ENCODE data around the gene OLFM1.

OLFM1 gene

DNA sequence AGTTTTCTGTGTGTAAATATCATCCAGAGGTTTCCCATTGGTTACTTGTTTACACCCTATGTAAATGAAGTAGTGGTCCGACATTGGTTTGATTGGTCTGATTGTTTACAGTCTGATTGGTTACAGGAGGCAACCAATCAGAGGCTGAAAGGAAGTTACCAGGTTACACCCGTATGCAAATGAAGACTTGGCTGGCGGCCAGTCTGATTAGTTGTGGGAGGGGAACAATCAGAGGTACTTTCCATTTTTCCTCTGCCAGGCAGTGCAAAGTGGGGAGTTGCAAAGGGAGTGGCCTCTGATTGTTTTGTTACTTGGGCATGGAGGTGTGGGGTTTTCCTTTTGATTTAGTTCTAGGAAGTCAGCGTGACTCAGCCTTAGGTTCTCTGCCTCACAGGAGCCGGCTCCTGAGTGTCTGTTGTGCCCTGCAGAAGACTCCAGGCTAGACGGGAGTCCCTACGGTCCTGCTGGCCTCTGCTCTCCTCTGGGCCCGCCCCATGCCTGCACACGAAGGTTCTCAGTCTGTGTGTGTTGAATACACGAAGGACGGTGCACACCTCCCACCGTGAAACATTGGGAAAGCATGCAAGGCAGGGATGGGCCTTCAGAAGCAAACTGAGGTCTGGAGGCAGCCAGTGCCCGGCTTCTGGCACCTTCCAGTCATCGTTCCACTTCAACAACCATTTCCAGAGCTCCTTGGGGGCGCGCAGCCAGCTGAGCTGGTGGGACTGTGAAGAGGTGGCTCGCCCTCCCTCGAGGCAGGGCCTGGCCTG, 42.9 kb downstream of the OLFM1 start:
- Mint-ChIP-seq H3K36me3 (ENCODE audit: low read depth) (no peaks in the 10 kb centered on the region), H3K27ac (no peak overlapping the region), H3K27me3 (ENCODE audit: low read depth) (peaks cover 56% of the 10 kb centered on the region), H3K4me3 (no peak overlapping the region), H3K9me3 (peaks cover 8% of the 10 kb centered on the region), H3K4me1 (peaks cover 16% of the 10 kb centered on the region)
- TF ChIP-seq, protein P1, sequence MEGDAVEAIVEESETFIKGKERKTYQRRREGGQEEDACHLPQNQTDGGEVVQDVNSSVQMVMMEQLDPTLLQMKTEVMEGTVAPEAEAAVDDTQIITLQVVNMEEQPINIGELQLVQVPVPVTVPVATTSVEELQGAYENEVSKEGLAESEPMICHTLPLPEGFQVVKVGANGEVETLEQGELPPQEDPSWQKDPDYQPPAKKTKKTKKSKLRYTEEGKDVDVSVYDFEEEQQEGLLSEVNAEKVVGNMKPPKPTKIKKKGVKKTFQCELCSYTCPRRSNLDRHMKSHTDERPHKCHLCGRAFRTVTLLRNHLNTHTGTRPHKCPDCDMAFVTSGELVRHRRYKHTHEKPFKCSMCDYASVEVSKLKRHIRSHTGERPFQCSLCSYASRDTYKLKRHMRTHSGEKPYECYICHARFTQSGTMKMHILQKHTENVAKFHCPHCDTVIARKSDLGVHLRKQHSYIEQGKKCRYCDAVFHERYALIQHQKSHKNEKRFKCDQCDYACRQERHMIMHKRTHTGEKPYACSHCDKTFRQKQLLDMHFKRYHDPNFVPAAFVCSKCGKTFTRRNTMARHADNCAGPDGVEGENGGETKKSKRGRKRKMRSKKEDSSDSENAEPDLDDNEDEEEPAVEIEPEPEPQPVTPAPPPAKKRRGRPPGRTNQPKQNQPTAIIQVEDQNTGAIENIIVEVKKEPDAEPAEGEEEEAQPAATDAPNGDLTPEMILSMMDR (IDR thresholded peaks at IDR 0.05; ENCODE audit: unreplicated experiment in 3 of 3), result no peak

DNA sequence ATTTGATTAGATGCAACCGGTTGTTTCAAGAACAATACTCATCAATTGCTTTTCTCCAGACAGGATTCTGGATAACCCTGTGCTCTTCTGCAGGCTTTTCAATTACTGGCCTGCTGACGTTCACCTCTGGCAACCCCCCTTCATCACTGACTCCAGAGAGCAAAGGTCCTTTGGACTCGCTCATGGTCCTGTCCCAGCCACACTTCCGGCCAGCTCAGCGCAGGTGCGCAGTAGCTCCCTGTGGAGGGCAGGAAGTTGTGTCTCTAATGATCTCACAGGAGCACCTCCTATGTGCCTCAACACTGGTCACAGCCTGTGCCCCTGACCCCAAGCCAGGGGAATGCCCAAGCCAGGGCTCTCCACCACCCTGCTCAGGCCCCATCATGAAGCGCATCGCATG, 44.0 kb downstream of the OLFM1 start:
- TF ChIP-seq, protein P1 (IDR thresholded peaks at IDR 0.05; ENCODE audit: unreplicated experiment in 3 of 3), result no peak
- H3K4me3 Mint-ChIP-seq, result no peak overlapping the region
- H3K4me1 Mint-ChIP-seq, result peaks cover 16% of the 10 kb centered on the region
- peaks cover 10% of the 10 kb centered on the region for H3K9me3 Mint-ChIP-seq
- H3K27ac Mint-ChIP-seq, result no peak overlapping the region
- H3K27me3 Mint-ChIP-seq (ENCODE audit: low read depth), result peaks cover 52% of the 10 kb centered on the region
- no peaks in the 10 kb centered on the region for H3K36me3 Mint-ChIP-seq (ENCODE audit: low read depth)

DNA sequence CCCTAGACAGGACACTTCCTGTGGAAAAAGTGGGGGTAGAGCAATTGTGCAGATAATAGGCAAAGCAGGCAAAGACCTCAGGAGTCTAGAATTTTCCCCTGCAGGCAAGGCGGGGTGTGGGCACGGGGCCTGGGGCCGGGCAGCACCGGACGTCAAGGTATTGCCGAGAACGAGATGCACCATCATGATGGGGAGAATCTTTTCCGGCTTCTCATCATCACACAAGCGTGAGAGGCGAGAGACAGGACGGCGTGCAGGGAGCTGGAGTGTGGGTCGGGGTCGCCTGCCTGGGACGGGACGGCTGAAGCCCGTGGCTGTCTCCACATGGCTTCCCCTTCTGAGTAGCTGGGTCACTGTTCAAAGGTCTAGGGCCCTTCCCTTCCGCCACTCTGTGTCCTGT, 44.5 kb downstream of the OLFM1 start:
- H3K27me3 Mint-ChIP-seq (ENCODE audit: low read depth), result peaks cover 56% of the 10 kb centered on the region
- H3K9me3 Mint-ChIP-seq, result peaks cover 14% of the 10 kb centered on the region
- TF ChIP-seq, protein P1 (IDR thresholded peaks at IDR 0.05; ENCODE audit: unreplicated experiment in 3 of 3), result no peak
- peaks cover 21% of the 10 kb centered on the region for H3K4me1 Mint-ChIP-seq
- H3K36me3 Mint-ChIP-seq (ENCODE audit: low read depth), result no peaks in the 10 kb centered on the region
- no peak overlapping the region for H3K4me3 Mint-ChIP-seq
- H3K27ac Mint-ChIP-seq, result no peak overlapping the region

DNA sequence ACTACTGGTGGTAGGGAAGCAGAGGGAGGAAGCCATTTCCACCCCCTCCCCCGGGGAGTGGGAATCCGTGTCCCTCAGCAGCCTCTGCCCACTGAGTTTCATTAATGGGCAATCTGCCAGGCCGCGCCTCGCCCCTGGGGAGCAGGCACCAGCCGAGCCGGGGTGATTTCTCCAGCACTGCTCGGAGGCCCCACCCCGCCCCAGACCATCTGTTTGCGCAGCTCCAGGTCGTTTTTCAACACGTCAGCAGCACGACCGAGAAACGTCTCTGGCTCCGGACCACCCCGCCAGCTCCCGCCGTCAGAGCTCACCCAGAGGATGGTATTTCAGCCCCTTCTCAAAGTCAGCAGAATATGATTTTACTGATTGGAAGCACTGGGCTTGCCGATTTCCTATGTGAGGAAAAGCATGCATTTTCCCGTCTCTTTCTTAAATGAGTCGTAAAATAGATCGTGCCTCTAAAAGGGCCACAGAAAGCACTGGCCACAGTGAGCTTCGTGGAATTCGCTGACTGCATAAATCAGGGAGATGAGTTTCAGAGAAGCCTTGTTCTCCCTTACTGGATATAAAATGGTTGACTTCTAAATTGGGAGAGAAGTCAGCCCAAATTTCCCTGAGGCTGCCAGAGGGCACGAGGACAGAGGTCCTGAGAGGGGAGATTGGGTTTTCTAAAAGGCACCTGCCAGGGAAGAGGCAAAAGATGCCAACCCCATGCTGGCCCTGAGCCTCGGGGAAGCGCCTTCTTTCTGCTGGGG, 47.0 kb downstream of the OLFM1 start:
- no peak overlapping the region for H3K4me3 Mint-ChIP-seq

DNA sequence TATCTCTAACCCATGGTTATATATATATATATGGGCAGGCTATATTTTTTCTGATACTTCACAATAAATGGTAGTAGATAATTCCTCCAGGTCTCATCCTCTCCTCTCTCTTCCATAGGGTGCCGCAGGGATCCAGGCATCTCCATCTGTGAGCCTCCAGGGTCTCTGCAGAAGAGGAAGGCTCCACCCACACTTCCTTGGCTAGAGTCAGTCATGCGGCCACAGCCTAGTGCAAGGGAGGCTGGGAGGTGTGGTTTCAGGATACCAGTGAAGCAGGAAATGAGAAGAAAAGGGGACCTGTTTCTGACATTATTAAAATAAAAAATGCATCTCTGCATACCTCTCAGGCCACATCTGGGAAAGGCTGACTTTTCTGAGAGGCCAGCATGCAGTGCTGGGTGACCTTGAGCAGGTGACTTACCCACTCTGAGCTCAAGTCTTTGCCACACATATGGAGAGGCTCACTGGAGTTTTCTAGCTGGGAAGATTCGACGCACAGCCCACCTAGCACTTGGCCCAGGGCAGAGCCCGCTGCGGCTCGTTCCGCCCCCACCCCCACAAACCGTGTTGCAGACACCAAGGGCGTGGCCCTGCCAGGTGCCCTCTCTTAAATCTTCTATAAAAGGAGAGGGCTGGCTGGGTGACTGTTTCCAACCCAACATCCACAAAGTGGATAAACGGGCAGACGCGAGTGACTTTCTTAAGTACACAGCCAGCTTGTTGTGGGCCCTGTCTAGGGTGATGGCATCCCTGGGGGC, 47.9 kb downstream of the OLFM1 start:
- Mint-ChIP-seq H3K9me3 (peaks cover 23% of the 10 kb centered on the region), H3K36me3 (ENCODE audit: low read depth) (no peaks in the 10 kb centered on the region), H3K27me3 (ENCODE audit: low read depth) (peaks cover 45% of the 10 kb centered on the region), H3K4me1 (peaks cover 12% of the 10 kb centered on the region), H3K27ac (no peak overlapping the region), H3K4me3 (no peak overlapping the region)
- TF ChIP-seq, protein P1 (IDR thresholded peaks at IDR 0.05; ENCODE audit: unreplicated experiment in 3 of 3), result no peak

More for the DNA sequence above, 47.0 kb downstream of the OLFM1 start:
- H3K27ac Mint-ChIP-seq, result no peak overlapping the region
- peaks cover 12% of the 10 kb centered on the region for H3K4me1 Mint-ChIP-seq
- H3K36me3 Mint-ChIP-seq (ENCODE audit: low read depth), result no peaks in the 10 kb centered on the region
- TF ChIP-seq, protein P1 (IDR thresholded peaks at IDR 0.05; ENCODE audit: unreplicated experiment in 3 of 3), result no peak
- H3K9me3 Mint-ChIP-seq, result peaks cover 28% of the 10 kb centered on the region
- peaks cover 55% of the 10 kb centered on the region for H3K27me3 Mint-ChIP-seq (ENCODE audit: low read depth)

All from nephron (organoid).